Coronary artery (tissue), 2 donors: ENCODE measurements around the gene ACOXL.

Experiments
- DNase-seq: peaks from one replicate; pipeline ENCODE4 v3.0.0-alpha.2; 2017; ENCODE audit warnings: low spot score
- H3K27ac ChIP-seq, 2 donors: fragments of 200-600 bp; sonication (generic); one replicate each; pipeline ENCODE4 v1.5.1; 2016 to 2019
- H3K4me3 ChIP-seq: fragments of 200-600 bp; sonication (generic); 2 replicates; pipeline ENCODE4 v1.5.1; 2016; ENCODE audit warnings: mild to moderate bottlenecking, moderate library complexity
- CTCF ChIP-seq: fragments of 200-600 bp; sonication (generic); IDR thresholded peaks from one replicate; pipeline ENCODE4 v1.5.1; 2019; ENCODE audit warnings: antibody characterized with exemption

The ACOXL gene

GRCh38 chr2:111166115-111166514, 433.7 kb downstream of the ACOXL start:
- Histone ChIP-seq H3K4me3 (no peak overlapping the region), H3K27ac (no peak overlapping the region)
- DNase-seq, result no peak
- TF ChIP-seq CTCF, result no peak

GRCh38 chr2:111167076-111167862, 434.9 kb downstream of the ACOXL start:
- Histone ChIP-seq H3K27ac (no peak overlapping the region), H3K4me3 (no peak overlapping the region)
- DNase-seq, result no peak
- TF ChIP-seq CTCF, result no peak

- Histone ChIP-seq H3K27ac (no peak overlapping the region), H3K4me3 (no peak overlapping the region)
- no peak for TF ChIP-seq CTCF
- DNase-seq, result no peak
These were observed 435.4 kb downstream of the ACOXL start for GRCh38 chr2:111167863-111168162.
